Measurements from ENCODE around the gene BANF1.

The BANF1 gene

GRCh38 chr11:66045177-66045639, 42.9 kb downstream of the BANF1 start (continued):
- no peak for TF ChIP-seq ZNF843 (tag by site-specific recombination; IDR thresholded peaks at IDR 0.05)
- TF ChIP-seq, protein P1, sequence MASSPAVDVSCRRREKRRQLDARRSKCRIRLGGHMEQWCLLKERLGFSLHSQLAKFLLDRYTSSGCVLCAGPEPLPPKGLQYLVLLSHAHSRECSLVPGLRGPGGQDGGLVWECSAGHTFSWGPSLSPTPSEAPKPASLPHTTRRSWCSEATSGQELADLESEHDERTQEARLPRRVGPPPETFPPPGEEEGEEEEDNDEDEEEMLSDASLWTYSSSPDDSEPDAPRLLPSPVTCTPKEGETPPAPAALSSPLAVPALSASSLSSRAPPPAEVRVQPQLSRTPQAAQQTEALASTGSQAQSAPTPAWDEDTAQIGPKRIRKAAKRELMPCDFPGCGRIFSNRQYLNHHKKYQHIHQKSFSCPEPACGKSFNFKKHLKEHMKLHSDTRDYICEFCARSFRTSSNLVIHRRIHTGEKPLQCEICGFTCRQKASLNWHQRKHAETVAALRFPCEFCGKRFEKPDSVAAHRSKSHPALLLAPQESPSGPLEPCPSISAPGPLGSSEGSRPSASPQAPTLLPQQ (tag by site-specific recombination; IDR thresholded peaks at IDR 0.05), result no peak
- TF ChIP-seq ZEB2 (tag by site-specific recombination; IDR thresholded peaks at IDR 0.05), result 0 out of 2 replicates have a peak, but pooled peaks have one; percentile 14
- TF ChIP-seq KLF9 (tag by site-specific recombination; IDR thresholded peaks at IDR 0.05; ENCODE audit: low read depth), result peak; percentile 92
- TF ChIP-seq KLF16 (tag by site-specific recombination; IDR thresholded peaks at IDR 0.05), result peak; percentile 73
- TF ChIP-seq MYNN (tag by site-specific recombination; IDR thresholded peaks at IDR 0.05; ENCODE audit: borderline replicate concordance), result no peak
- TF ChIP-seq HIC1 (tag by site-specific recombination; IDR thresholded peaks at IDR 0.05), result 0 out of 2 replicates have a peak, but pooled peaks have one; percentile 16
- TF ChIP-seq ZNF629 (tag by site-specific recombination; IDR thresholded peaks at IDR 0.05), result 0 out of 2 replicates have a peak, but pooled peaks have one; percentile 22
- no peak for TF ChIP-seq ZNF16 (tag by site-specific recombination; IDR thresholded peaks at IDR 0.05; ENCODE audit: low read depth)
- TF ChIP-seq, protein P2, sequence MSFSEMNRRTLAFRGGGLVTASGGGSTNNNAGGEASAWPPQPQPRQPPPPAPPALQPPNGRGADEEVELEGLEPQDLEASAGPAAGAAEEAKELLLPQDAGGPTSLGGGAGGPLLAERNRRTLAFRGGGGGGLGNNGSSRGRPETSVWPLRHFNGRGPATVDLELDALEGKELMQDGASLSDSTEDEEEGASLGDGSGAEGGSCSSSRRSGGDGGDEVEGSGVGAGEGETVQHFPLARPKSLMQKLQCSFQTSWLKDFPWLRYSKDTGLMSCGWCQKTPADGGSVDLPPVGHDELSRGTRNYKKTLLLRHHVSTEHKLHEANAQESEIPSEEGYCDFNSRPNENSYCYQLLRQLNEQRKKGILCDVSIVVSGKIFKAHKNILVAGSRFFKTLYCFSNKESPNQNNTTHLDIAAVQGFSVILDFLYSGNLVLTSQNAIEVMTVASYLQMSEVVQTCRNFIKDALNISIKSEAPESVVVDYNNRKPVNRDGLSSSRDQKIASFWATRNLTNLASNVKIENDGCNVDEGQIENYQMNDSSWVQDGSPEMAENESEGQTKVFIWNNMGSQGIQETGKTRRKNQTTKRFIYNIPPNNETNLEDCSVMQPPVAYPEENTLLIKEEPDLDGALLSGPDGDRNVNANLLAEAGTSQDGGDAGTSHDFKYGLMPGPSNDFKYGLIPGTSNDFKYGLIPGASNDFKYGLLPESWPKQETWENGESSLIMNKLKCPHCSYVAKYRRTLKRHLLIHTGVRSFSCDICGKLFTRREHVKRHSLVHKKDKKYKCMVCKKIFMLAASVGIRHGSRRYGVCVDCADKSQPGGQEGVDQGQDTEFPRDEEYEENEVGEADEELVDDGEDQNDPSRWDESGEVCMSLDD (tag by site-specific recombination; IDR thresholded peaks at IDR 0.05), result peak; percentile 74; the same call in 1 of the 2 replicates
- no peak for TF ChIP-seq TRIM28 (IDR thresholded peaks at IDR 0.05; ENCODE audit: borderline replicate concordance, low read length)
- TF ChIP-seq ZNF248 (tag by site-specific recombination; IDR thresholded peaks at IDR 0.05), result no peak
- TF ChIP-seq SCRT2 (tag by site-specific recombination; IDR thresholded peaks at IDR 0.05), result peak; percentile 95
- peak; percentile 37; the same call in 1 of the 2 replicates for TF ChIP-seq GLIS1 (tag by site-specific recombination; IDR thresholded peaks at IDR 0.05)
- TF ChIP-seq ZNF830 (tag by site-specific recombination; IDR thresholded peaks at IDR 0.05; ENCODE audit: low read depth), result no peak
- TF ChIP-seq, protein P3, sequence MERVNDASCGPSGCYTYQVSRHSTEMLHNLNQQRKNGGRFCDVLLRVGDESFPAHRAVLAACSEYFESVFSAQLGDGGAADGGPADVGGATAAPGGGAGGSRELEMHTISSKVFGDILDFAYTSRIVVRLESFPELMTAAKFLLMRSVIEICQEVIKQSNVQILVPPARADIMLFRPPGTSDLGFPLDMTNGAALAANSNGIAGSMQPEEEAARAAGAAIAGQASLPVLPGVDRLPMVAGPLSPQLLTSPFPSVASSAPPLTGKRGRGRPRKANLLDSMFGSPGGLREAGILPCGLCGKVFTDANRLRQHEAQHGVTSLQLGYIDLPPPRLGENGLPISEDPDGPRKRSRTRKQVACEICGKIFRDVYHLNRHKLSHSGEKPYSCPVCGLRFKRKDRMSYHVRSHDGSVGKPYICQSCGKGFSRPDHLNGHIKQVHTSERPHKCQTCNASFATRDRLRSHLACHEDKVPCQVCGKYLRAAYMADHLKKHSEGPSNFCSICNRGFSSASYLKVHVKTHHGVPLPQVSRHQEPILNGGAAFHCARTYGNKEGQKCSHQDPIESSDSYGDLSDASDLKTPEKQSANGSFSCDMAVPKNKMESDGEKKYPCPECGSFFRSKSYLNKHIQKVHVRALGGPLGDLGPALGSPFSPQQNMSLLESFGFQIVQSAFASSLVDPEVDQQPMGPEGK (tag by site-specific recombination; IDR thresholded peaks at IDR 0.05), result peak; percentile 92
- peak; percentile 28 for TF ChIP-seq ZNF654 (tag by site-specific recombination; IDR thresholded peaks at IDR 0.05; ENCODE audit: low read depth)
- no peak for TF ChIP-seq ZNF335 (tag by site-specific recombination; conservative IDR thresholded peaks at IDR 0.05)
- TF ChIP-seq BCL11B (tag by site-specific recombination; IDR thresholded peaks at IDR 0.05; ENCODE audit: low read depth), result no peak
- TF ChIP-seq ZNF660 (tag by site-specific recombination; IDR thresholded peaks at IDR 0.05), result 0 out of 2 replicates have a peak, but pooled peaks have one; percentile 24
- TF ChIP-seq, protein P4, sequence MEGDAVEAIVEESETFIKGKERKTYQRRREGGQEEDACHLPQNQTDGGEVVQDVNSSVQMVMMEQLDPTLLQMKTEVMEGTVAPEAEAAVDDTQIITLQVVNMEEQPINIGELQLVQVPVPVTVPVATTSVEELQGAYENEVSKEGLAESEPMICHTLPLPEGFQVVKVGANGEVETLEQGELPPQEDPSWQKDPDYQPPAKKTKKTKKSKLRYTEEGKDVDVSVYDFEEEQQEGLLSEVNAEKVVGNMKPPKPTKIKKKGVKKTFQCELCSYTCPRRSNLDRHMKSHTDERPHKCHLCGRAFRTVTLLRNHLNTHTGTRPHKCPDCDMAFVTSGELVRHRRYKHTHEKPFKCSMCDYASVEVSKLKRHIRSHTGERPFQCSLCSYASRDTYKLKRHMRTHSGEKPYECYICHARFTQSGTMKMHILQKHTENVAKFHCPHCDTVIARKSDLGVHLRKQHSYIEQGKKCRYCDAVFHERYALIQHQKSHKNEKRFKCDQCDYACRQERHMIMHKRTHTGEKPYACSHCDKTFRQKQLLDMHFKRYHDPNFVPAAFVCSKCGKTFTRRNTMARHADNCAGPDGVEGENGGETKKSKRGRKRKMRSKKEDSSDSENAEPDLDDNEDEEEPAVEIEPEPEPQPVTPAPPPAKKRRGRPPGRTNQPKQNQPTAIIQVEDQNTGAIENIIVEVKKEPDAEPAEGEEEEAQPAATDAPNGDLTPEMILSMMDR (tag by site-specific recombination; IDR thresholded peaks at IDR 0.05), result peak; percentile 78
- no peak for TF ChIP-seq ZNF366 (tag by site-specific recombination; conservative IDR thresholded peaks at IDR 0.05)
- no peak for TF ChIP-seq ZNF175 (tag by site-specific recombination; IDR thresholded peaks at IDR 0.05)
- TF ChIP-seq ZFP37 (tag by site-specific recombination; IDR thresholded peaks at IDR 0.05), result no peak
- no peak for TF ChIP-seq ZIC2 (tag by site-specific recombination; IDR thresholded peaks at IDR 0.05)
- TF ChIP-seq ZNF777 (tag by site-specific recombination; IDR thresholded peaks at IDR 0.05; ENCODE audit: borderline replicate concordance), result no peak

Data from HEK293 (cell line).